NAMALWA (cell line): Measurements from ENCODE around the gene MXD4.
A peak's percentile ranks its signal among the peaks of the same experiment; 100 is the strongest.
"Not testable (repeated sequence)": the region's sequence is repeated elsewhere in the genome, so short reads cannot be mapped to it uniquely, and the experiment has no call there.

Experiments used
- DNase-seq: peaks from one replicate; pipeline ENCODE4 v3.0.0-alpha.2; 2015; ENCODE audit warnings: low spot score

The MXD4 gene

GRCh38 chr4:2275044-2275397 lies 13.1 kb upstream of the MXD4 start:
- DNase-seq: not testable (repeated sequence)

- no peak for DNase-seq
Measured at GRCh38 chr4:2274320-2275043, 12.6 kb upstream of the MXD4 start.

DNA sequence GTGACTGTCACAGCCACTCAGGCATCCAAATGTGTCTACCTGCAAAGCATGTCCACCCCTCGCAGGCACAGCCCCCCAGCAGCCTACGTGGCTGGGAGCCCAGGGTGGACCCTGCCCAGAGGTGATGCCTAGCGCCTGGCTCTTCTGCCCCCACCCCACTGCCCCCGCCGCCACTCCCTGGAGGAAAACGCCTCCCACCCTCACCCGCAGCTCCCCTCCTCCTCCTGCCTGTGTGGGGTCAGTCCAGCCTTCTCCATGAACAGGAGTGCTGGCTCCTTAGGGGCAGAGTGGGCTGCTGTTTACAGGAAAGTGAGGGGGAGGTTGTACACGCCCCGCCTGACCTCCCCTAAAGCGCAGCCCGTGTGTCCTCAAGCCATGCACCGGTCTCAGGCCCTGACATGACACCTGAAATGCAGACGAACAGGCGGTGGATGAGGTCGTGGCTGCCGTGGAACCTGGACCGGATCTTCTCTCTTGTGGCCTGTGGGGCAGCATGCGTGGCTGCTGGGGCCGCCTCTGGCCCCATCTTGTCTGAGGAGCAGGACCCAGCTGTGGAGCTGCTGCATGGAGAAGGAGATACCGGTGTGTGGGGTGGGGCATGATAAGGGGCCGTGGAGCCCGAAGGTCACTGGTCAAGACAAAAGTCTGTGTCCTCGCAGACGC lies 11.9 kb upstream of the MXD4 start:
- DNase-seq: no peak

DNA sequence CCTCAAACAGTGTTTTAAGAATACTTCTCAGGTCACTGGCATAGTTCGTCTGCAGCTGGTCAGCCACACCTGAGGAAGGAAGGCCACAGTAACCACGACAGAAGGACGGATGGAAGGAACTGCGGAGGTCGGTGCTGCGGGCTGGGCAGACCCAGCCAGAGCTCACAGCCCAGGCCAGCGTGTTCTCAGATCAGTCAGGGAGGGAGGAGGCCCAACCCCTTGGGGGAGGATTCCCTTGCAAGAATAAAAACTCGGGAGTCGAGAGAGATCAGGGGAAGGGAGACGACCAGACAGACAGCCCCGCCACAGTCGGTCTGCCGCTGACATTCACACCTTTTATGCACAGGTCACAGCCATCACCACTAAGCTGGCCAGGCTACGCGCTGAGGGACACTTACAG lies 11.3 kb upstream of the MXD4 start:
- DNase-seq: no peak

- no peak for DNase-seq
Measured at GRCh38 chr4:2272828-2273120, 10.9 kb upstream of the MXD4 start.

DNA sequence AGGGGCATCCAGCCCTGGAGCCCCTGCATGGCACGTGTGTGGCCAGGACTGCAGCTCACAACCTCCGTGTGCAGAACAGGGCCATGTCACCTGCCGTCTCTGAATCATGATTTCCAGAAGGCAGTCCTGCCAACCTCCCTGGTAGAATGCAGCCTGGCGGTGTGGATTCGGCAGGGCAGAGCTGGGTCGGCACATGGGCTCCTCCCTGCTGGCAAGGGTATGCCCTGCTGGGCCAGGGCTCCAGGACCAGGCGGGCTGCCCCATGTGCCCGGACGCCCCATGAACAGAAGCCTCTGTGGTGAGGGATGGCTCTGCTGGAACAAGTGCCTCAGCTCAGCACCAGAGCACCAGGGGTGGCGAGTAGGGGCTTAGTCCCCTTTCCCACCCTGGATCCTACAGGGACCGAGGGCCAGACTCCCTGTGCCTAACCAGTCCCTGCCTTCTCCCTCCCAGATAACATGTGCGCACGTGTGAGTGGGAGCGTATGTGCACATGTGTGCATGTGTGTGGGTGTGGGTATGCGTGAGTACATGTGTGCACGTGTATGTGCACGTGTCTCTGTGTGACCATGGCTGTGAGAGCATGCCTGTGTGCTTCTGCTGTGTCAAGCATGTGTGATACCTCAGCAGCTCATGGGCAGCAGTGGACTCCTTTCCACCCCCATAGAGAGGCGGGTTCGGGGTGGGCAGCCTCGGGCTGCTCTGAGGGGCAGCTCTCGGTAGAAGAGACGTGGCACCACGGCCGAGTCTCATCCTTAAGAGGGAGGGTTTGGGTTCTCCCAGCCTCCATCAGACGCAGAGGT lies 10.3 kb upstream of the MXD4 start:
- DNase-seq: no peak

- DNase-seq: no peak
Measured at GRCh38 chr4:2271279-2272025, 9.5 kb upstream of the MXD4 start.

- DNase-seq: no peak
Measured at GRCh38 chr4:2270341-2271165, 8.6 kb upstream of the MXD4 start.

- DNase-seq: no peak
Measured at GRCh38 chr4:2269618-2270163, 7.8 kb upstream of the MXD4 start.

- DNase-seq: no peak
Measured at GRCh38 chr4:2269206-2269531, 7.3 kb upstream of the MXD4 start.

- no peak for DNase-seq
Measured at GRCh38 chr4:2268357-2269205, 6.7 kb upstream of the MXD4 start.

GRCh38 chr4:2267841-2268240 lies 5.9 kb upstream of the MXD4 start:
- no peak for DNase-seq

DNA sequence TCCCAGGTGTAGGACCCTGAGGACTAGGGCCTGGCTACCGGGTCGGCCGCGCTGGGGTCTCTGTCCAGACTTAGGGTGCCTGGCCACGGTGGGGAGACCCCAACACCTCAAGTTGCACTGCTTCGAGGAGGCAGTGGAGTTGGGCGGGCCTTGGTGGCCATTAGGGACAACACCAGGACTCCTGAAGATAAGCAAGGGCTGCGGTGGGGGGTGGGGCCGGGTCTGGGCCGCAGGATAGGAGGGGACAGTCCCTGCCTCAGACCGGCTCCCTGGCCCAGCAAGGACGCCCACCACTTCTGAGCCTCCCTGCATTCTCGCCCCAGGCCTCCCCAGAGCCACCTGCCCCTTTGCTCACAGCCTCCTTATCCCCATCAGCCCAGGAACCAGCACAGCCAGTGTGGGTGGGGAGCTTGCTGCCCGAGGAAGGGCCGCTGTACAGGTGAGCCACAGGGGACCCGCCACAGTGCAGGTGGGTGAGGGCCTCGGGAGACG lies 5.5 kb upstream of the MXD4 start:
- DNase-seq: no peak

DNA sequence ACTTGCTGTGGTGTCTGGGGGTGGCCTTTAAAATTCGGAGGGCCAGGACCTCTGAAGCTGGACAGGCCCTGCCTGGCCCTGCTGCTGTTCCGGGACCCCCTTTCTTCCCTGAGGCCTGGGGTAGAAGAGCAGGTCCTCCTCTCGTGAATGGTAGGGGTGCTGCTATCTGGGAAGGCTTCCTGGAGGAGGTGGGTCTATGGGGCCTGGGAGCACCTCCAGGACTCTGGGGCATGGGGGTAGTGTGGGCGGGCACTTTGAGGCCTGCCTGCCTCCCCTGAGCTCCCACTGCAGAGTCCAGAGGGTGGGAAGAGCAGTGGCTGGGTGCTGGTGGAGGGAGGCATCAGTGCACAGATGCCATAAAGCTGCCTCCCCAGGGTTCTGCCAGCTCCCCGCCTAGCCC lies 4.9 kb upstream of the MXD4 start:
- no peak for DNase-seq

DNA sequence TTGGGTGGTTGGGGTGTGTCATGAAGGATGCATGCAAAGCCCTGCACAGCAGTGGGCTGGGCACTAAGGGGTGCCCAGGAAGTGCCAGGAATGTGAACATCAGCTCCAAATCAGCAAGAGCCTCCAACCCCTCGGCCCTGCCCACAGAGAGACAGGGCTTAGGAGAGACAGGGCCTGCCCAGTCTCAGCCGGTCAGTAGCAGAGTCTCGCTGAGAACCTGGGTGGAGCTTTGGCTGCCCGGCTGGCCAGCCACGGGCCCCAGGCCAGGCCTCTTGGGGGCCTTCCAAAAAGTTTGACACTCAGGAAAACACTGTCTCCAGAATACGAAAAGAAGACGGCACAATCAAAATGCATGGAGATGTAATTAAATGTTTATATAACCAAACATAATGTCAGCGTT lies 4.3 kb upstream of the MXD4 start:
- no peak for DNase-seq

DNA sequence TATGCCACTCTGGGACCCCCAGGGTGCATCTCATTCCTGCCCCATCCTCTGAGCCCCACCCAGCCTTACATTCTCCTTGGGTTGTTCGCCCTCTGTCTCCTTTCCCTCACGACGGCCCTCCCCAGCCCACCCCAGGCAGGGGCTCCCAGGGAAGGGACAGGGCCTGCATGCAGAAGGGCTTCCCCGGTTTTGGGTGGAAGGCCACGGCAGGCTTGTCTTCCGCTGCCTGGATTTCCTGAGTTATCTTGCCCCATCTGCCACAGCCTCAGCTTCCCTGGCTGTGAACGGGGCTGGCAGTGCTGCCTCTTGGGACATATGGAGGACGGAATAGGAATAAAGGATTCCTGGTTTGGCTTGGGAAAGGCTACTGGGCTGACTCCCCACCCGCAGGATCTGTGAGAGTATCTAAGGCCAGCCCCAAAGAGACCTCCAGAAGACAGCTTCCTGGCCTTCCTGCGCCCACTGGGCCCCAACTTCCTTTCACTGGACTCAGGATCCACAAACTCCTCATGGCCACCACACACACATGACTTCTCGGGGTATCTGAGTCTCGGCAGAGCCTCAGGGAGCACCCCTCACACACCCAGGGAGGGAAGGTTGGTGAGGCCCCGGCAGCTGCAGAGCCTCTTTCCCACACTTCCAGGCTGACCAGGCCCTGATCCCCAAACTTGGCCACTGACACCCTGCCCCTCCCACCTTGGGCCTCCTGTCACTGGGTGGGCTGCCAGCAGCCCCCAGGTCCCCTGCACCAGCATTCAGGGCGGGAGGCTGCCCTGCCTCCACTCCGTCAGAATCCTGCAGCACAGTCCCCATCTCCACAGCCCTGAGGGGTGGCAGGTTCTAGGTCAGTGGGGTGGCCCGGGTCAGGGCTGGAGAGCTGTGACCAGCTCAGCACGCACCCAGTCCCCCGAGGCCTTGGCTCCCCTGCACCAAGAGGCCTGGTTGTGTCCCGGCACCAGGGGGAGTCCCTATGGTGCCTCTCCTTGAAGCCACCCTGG lies 3.5 kb upstream of the MXD4 start:
- no peak for DNase-seq

GRCh38 chr4:2264481-2265041 lies 2.7 kb upstream of the MXD4 start:
- DNase-seq: no peak

DNA sequence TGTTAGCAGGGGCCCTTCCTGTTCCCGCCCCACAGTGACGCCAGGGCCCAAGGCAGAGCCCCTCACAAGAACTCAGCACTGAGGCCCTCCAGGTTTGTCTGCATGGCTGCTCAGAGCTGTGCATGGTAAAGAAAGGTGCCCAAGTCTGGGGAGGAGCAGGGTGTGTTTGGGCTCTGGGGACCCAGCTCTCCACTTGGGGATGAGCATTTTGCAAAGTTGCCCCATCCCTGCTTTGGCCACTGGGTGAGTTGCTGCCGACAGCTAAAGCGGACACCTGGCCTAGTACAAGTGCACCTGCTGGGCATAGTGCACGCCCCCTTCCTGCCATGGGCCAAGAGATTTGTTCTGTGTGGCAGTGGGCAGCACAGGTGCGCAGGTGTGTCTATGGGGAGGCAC lies 2.0 kb upstream of the MXD4 start:
- DNase-seq: peak; percentile 39

GRCh38 chr4:2262944-2263250 lies 988 bp upstream of the MXD4 start:
- no peak for DNase-seq
